Measurements from ENCODE around the gene VSTM2B.

VSTM2B gene

GRCh38 chr19:29591670-29592069 lies 65.9 kb downstream of the VSTM2B start:
- peaks cover 42% of the 10 kb centered on the region for H3K4me1 Mint-ChIP-seq
- H3K9me3 Mint-ChIP-seq: peaks cover 19% of the 10 kb centered on the region
- no peak overlapping the region for H3K27ac Mint-ChIP-seq
- TF ChIP-seq CTCF (IDR thresholded peaks at IDR 0.05): no peak
- H3K27me3 Mint-ChIP-seq (ENCODE audit: low read depth, poor library complexity): peaks cover 69% of the 10 kb centered on the region
- no peak for DNase-seq
- H3K36me3 Mint-ChIP-seq (ENCODE audit: low read depth): peaks cover 4% of the 10 kb centered on the region
- no peak overlapping the region for H3K4me3 Mint-ChIP-seq

GRCh38 chr19:29593869-29594268 lies 68.1 kb downstream of the VSTM2B start:
- DNase-seq: no peak
- Mint-ChIP-seq H3K36me3 (ENCODE audit: low read depth) (peaks cover 4% of the 10 kb centered on the region), H3K27me3 (ENCODE audit: low read depth, poor library complexity) (peaks cover 60% of the 10 kb centered on the region), H3K9me3 (peaks cover 16% of the 10 kb centered on the region), H3K27ac (no peak overlapping the region), H3K4me1 (peaks cover 57% of the 10 kb centered on the region), H3K4me3 (no peak overlapping the region)
- no peak for TF ChIP-seq CTCF (IDR thresholded peaks at IDR 0.05)

- peak overlapping the region; percentile 29 for H3K27ac Mint-ChIP-seq
- H3K36me3 Mint-ChIP-seq (ENCODE audit: low read depth): no peaks in the 10 kb centered on the region
- H3K4me3 Mint-ChIP-seq: peak overlapping the region; percentile 55
- TF ChIP-seq CTCF (IDR thresholded peaks at IDR 0.05): no peak
- H3K4me1 Mint-ChIP-seq: peaks cover 73% of the 10 kb centered on the region
- peaks cover under 1% of the 10 kb centered on the region for H3K9me3 Mint-ChIP-seq
- peaks cover 52% of the 10 kb centered on the region for H3K27me3 Mint-ChIP-seq (ENCODE audit: low read depth, poor library complexity)
- peak; percentile 48 for DNase-seq
Measured at GRCh38 chr19:29596080-29596727, 70.4 kb downstream of the VSTM2B start.

- no peaks in the 10 kb centered on the region for H3K9me3 Mint-ChIP-seq
- peak; percentile 51 for DNase-seq
- H3K36me3 Mint-ChIP-seq (ENCODE audit: low read depth): no peaks in the 10 kb centered on the region
- TF ChIP-seq CTCF (IDR thresholded peaks at IDR 0.05): peak; percentile 62
- peaks cover 70% of the 10 kb centered on the region for H3K4me1 Mint-ChIP-seq
- peak overlapping the region; percentile 20 for H3K27ac Mint-ChIP-seq
- H3K27me3 Mint-ChIP-seq (ENCODE audit: low read depth, poor library complexity): peaks cover 47% of the 10 kb centered on the region
- H3K4me3 Mint-ChIP-seq: peak overlapping the region; percentile 50
Measured at GRCh38 chr19:29596885-29597525, 71.2 kb downstream of the VSTM2B start.

- DNase-seq: no peak
- Mint-ChIP-seq H3K9me3 (no peaks in the 10 kb centered on the region), H3K4me1 (peaks cover 75% of the 10 kb centered on the region), H3K36me3 (ENCODE audit: low read depth) (no peaks in the 10 kb centered on the region), H3K27me3 (ENCODE audit: low read depth, poor library complexity) (peaks cover 37% of the 10 kb centered on the region), H3K27ac (no peak overlapping the region), H3K4me3 (no peak overlapping the region)
- no peak for TF ChIP-seq CTCF (IDR thresholded peaks at IDR 0.05)
Measured at GRCh38 chr19:29598036-29598435, 72.2 kb downstream of the VSTM2B start.

- H3K36me3 Mint-ChIP-seq (ENCODE audit: low read depth): no peaks in the 10 kb centered on the region
- H3K27me3 Mint-ChIP-seq (ENCODE audit: low read depth, poor library complexity): peaks cover 34% of the 10 kb centered on the region
- no peak overlapping the region for H3K4me3 Mint-ChIP-seq
- no peaks in the 10 kb centered on the region for H3K9me3 Mint-ChIP-seq
- H3K27ac Mint-ChIP-seq: no peak overlapping the region
- no peak for DNase-seq
- no peak for TF ChIP-seq CTCF (IDR thresholded peaks at IDR 0.05)
- H3K4me1 Mint-ChIP-seq: peaks cover 79% of the 10 kb centered on the region
Measured at GRCh38 chr19:29598496-29598895, 72.7 kb downstream of the VSTM2B start.
